Stomach (tissue), 9 donors: Measurements from ENCODE around the gene EHD2. TPM values are rescaled to one million over a fixed set of nuclear protein-coding genes. Genes with fewer than 3 reads are reported as not detected.
A peak's percentile ranks its signal among the peaks of the same experiment; 100 is the strongest.
"Not testable (repeated sequence)": the region's sequence is repeated elsewhere in the genome, so short reads cannot be mapped to it uniquely, and the experiment has no call there.

Source experiments
- DNase-seq, 2 donors: peaks; one replicate each; pipeline versions ENCODE4 v3.0.0 to v3.0.0-alpha.2; 2013 to 2019
- H3K27ac ChIP-seq, 5 donors: fragments of 200-600 bp in 4 of 5; sonication (generic) in 4 of 5; one replicate each; pipeline ENCODE4 v1.5.1; 2013 to 2019; ENCODE audit warnings: mild to moderate bottlenecking in 1 of 5, moderate library complexity in 1 of 5
- H3K27me3 ChIP-seq, 3 donors: fragments of 200-600 bp; sonication (generic); one replicate each; pipeline ENCODE4 v1.5.1; 2017 to 2019; ENCODE audit warnings: mixed run types in 1 of 3
- H3K36me3 ChIP-seq, 4 donors: fragments of 200-600 bp; sonication (generic); 1 replicate in 3 of 4; 2 replicates in 1 of 4; pipeline ENCODE4 v1.5.1; 2016 to 2019
- H3K4me1 ChIP-seq, 4 donors: fragments of 200-600 bp; sonication (generic); one replicate each; pipeline ENCODE4 v1.5.1; 2016 to 2019
- H3K4me3 ChIP-seq, 4 donors: fragments of 200-600 bp; sonication (generic) in 3 of 4; one replicate each; pipeline ENCODE4 v1.5.1; 2016 to 2019; ENCODE audit warnings: mild to moderate bottlenecking in 1 of 4
- H3K9me3 ChIP-seq, 4 donors: fragments of 200-600 bp; sonication (generic); one replicate each; pipeline ENCODE4 v1.5.1; 2016 to 2019
- CTCF ChIP-seq, 7 experiments: fragments of 450-650 bp in 4 of 7; fragments of 200-600 bp in 3 of 7; sonication (generic) in 3 of 7; IDR thresholded peaks; one replicate each; pipeline ENCODE4 v1.5.1; 2016 to 2019; ENCODE audit warnings: antibody characterized with exemption in 7 of 7, control low read depth in 2 of 7, mild to moderate bottlenecking in 1 of 7
- EP300 ChIP-seq: sonication (generic); formaldehyde crosslinking; IDR thresholded peaks from one replicate; pipeline ENCODE4 v1.6.1; 2017; ENCODE audit warnings: antibody characterized with exemption
- POLR2A ChIP-seq, 4 donors: fragments of 450-650 bp; IDR thresholded peaks; one replicate each; pipeline ENCODE4 v1.6.1; 2016; ENCODE audit warnings: antibody characterized with exemption in 4 of 4, control low read depth in 2 of 4, mild to moderate bottlenecking in 1 of 4, moderate library complexity in 1 of 4
- POLR2AphosphoS5 ChIP-seq, 3 donors: sonication (generic); formaldehyde crosslinking; IDR thresholded peaks; one replicate each; pipeline ENCODE4 v1.6.1; 2016; ENCODE audit warnings: antibody characterized with exemption in 3 of 3
- WGBS, 5 donors: extraction: QIAGEN DNeasy Blood & Tissue Kit in 3 of 5; methylation state at CpG; one replicate each; pipeline versions ENCODE4 v1.1.5 to v1.1.7; 2013 to 2018; 5-methylcytosine and 5-hydroxymethylcytosine counted together
- intact Hi-C: fragments of 100-400 bp; cut with DNase I; formaldehyde crosslinking; loops from one replicate; pipeline ENCODE4 v1.15.1; 2023; ENCODE audit warnings: low total_unique reads
- polyA plus RNA-seq, 3 donors: library from polyadenylated mRNA; stranded (reverse); fragments of 200-250 nt; gene quantifications; one replicate each; pipeline ENCODE4 v1.2.3, GENCODE V29; 2013
- total RNA-seq, 5 donors: library from RNA; depleted of rRNA; stranded (reverse); fragments of >200 nt; gene quantifications; one replicate each; pipeline versions ENCODE4 v1.1.0 to v1.2.3, GENCODE V29; 2014 to 2016
- donor health status: healthy with polysubstance abuse.
- donor health status: Bipolar disorder and iron deficiency.
- donor health status: healthy.

EHD2 gene
- total and polyA plus RNA-seq, 8 donors: 24.5 to 334 (median 38.5) TPM

- peaks cover 9 to 16% (median 12%) of the 10 kb centered on the region in 4 donors for H3K36me3 ChIP-seq
- TF ChIP-seq EP300 (no peak), POLR2AphosphoS5 (IDR thresholded peaks at IDR 0.05) (no peak), CTCF (IDR thresholded peaks at IDR 0.05) (no peak), POLR2A (IDR thresholded peaks at IDR 0.05) (no peak)
- no peaks in the 10 kb centered on the region for H3K9me3 ChIP-seq
- 85 to 89% (median 86%) methylated on average over 4 of the region's 4 CpGs for WGBS, 5 donors
- peaks cover 23 to 65% (median 40%) of the 10 kb centered on the region in 4 donors for H3K4me1 ChIP-seq
- DNase-seq: no peak
- intact Hi-C loops: no loop called here
- H3K27ac ChIP-seq: peak overlapping the region in 4 of 5 donors; percentile 78 to 91 (median 90)
- H3K27me3 ChIP-seq: peaks cover 0 to 28% (median 6%) of the 10 kb centered on the region in 3 donors
- H3K4me3 ChIP-seq: peak overlapping the region; percentile 56 to 68 (median 61)
These were observed 1.1 kb downstream of the EHD2 start for GRCh38 chr19:47714339-47714738.

- Histone ChIP-seq H3K27ac (peak overlapping the region in 2 of 5 donors; percentile 90 to 91), H3K27me3 (peaks cover 0 to 28% (median 6%) of the 10 kb centered on the region in 3 donors), H3K4me1 (peaks cover 23 to 69% (median 43%) of the 10 kb centered on the region in 4 donors), H3K36me3 (peaks cover 9 to 16% (median 12%) of the 10 kb centered on the region in 4 donors), H3K4me3 (peak overlapping the region in 3 of 4 donors; percentile 56 to 68 (median 57))
- H3K9me3 ChIP-seq, DNase-seq, intact Hi-C loops: not testable (repeated sequence)
These were observed 1.6 kb downstream of the EHD2 start for GRCh38 chr19:47714855-47715254.

GRCh38 chr19:47716270-47716937 lies 3.2 kb downstream of the EHD2 start:
- Histone ChIP-seq H3K27me3 (peaks cover 0 to 27% (median 6%) of the 10 kb centered on the region in 3 donors), H3K4me1 (peaks cover 23 to 84% (median 51%) of the 10 kb centered on the region in 4 donors), H3K27ac (peak overlapping the region in 4 of 5 donors; percentile 52 to 91 (median 90)), H3K9me3 (no peaks in the 10 kb centered on the region), H3K4me3 (peak overlapping the region in 3 of 4 donors; percentile 9 to 28 (median 12)), H3K36me3 (peaks cover 9 to 16% (median 12%) of the 10 kb centered on the region in 4 donors)
- TF ChIP-seq CTCF (IDR thresholded peaks at IDR 0.05): no peak
- TF ChIP-seq POLR2A (IDR thresholded peaks at IDR 0.05): no peak
- no peak for TF ChIP-seq POLR2AphosphoS5 (IDR thresholded peaks at IDR 0.05)
- no peak for TF ChIP-seq EP300
- no peak for DNase-seq
- intact Hi-C loops: no loop called here
- WGBS, 5 donors: 71 to 81% (median 74%) methylated on average over 21 to 32 of the region's 32 CpGs

- DNase-seq, intact Hi-C loops, H3K9me3 ChIP-seq: not testable (repeated sequence)
- H3K27me3 ChIP-seq: peaks cover 0 to 11% (median 0%) of the 10 kb centered on the region in 3 donors
- peaks cover 9 to 16% (median 12%) of the 10 kb centered on the region in 4 donors for H3K36me3 ChIP-seq
- H3K4me1 ChIP-seq: peaks cover 21 to 94% (median 61%) of the 10 kb centered on the region in 4 donors
- H3K4me3 ChIP-seq: peak overlapping the region in 3 of 4 donors; percentile 2 to 29 (median 11)
- WGBS, 5 donors: 67 to 77% (median 72%) methylated on average over 8 to 11 of the region's 11 CpGs
- H3K27ac ChIP-seq: peak overlapping the region; percentile 51 to 91 (median 90)
These were observed 5.3 kb downstream of the EHD2 start for GRCh38 chr19:47718415-47719046.

- Histone ChIP-seq H3K27ac (peak overlapping the region; percentile 51 to 91 (median 90)), H3K4me1 (peaks cover 25 to 95% (median 64%) of the 10 kb centered on the region in 4 donors), H3K36me3 (peaks cover 9 to 16% (median 12%) of the 10 kb centered on the region in 4 donors), H3K27me3 (peaks cover 0 to 5% (median 0%) of the 10 kb centered on the region in 3 donors), H3K9me3 (no peaks in the 10 kb centered on the region), H3K4me3 (peak overlapping the region in 3 of 4 donors; percentile 2 to 29 (median 26))
- peak; percentile 60 to 94 for DNase-seq
- TF ChIP-seq POLR2AphosphoS5 (IDR thresholded peaks at IDR 0.05) (peak; percentile 40 to 86 (median 81)), POLR2A (IDR thresholded peaks at IDR 0.05) (no peak), EP300 (no peak), CTCF (IDR thresholded peaks at IDR 0.05) (no peak)
- intact Hi-C loops: no loop called here
- 22 to 37% (median 28%) methylated on average over 25 to 26 of the region's 26 CpGs for WGBS, 5 donors
These were observed 6.0 kb downstream of the EHD2 start for GRCh38 chr19:47719047-47719859.
